ENCODE data around the gene RRP9.

GRCh38 chr3:51961602-51962569, 20.2 kb upstream of the RRP9 start:
- TF ChIP-seq, protein P1, sequence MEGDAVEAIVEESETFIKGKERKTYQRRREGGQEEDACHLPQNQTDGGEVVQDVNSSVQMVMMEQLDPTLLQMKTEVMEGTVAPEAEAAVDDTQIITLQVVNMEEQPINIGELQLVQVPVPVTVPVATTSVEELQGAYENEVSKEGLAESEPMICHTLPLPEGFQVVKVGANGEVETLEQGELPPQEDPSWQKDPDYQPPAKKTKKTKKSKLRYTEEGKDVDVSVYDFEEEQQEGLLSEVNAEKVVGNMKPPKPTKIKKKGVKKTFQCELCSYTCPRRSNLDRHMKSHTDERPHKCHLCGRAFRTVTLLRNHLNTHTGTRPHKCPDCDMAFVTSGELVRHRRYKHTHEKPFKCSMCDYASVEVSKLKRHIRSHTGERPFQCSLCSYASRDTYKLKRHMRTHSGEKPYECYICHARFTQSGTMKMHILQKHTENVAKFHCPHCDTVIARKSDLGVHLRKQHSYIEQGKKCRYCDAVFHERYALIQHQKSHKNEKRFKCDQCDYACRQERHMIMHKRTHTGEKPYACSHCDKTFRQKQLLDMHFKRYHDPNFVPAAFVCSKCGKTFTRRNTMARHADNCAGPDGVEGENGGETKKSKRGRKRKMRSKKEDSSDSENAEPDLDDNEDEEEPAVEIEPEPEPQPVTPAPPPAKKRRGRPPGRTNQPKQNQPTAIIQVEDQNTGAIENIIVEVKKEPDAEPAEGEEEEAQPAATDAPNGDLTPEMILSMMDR (IDR thresholded peaks at IDR 0.05; ENCODE audit: low read depth, low read length, missing input control), result no peak
- TF ChIP-seq, protein P2, sequence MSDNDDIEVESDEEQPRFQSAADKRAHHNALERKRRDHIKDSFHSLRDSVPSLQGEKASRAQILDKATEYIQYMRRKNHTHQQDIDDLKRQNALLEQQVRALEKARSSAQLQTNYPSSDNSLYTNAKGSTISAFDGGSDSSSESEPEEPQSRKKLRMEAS (IDR thresholded peaks at IDR 0.05), result no peak
- TF ChIP-seq SP1 (IDR thresholded peaks at IDR 0.05) (no peak), REST (IDR thresholded peaks at IDR 0.05) (no peak), FOXA1 (IDR thresholded peaks at IDR 0.05) (no peak), RAD21 (IDR thresholded peaks at IDR 0.05) (no peak), TAF1 (conservative IDR thresholded peaks at IDR 0.05) (no peak), JUND (IDR thresholded peaks at IDR 0.05) (no peak), YY1 (IDR thresholded peaks at IDR 0.05) (no peak), RXRA (IDR thresholded peaks at IDR 0.05) (no peak), ZBTB33 (IDR thresholded peaks at IDR 0.05) (no peak)
- TF ChIP-seq, protein P3, sequence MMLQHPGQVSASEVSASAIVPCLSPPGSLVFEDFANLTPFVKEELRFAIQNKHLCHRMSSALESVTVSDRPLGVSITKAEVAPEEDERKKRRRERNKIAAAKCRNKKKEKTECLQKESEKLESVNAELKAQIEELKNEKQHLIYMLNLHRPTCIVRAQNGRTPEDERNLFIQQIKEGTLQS (IDR thresholded peaks at IDR 0.05), result no peak
